ENCODE measurements around the gene C4orf51.

Gene C4orf51

DNA sequence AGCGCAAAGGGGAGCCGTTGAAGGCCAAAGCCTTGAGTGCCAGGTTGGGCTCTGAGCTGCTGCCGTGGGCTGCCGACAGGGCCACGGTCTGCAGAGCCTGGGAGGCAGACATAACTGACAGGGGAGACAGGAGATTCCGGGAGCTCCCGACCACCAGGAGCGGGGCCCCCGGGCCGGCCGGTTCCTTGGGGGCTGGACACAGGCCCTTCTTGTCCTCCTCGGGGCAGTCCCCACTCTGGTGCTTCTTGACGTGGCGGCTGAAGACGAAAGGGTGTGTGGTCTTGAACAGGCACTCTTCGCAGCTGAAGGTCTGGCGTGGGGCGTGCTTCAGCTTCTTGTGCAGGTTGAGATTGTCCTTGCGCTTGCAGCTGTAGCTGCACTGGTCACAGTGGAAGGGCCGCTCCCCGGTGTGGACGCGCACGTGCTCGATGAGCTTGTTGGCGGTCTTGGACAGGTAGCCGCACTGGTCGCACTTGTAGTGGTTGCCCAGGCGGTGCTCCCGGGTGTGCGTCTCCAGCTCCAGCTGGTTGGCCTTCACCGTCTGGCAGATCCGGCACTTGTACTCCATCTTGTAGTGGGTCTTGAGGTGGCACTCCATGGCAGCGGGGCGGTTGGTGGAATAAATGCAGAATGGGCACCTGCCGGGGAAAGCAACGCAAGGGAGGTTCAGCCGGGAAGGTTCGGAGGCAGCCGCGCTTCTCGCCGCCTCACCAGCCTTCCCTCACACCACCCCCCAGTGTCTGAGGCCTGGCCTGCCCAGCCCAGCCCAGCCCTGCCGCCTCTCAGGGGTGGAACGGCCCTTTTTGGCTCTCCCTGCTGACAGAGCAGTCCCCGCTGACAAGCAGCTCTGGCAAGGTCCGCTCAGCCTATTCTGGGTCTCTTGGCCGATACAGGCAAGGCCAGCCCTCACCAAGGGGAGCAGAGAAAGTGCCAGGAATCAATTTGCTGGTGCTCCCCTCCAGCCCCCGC lies 81.3 kb downstream of the C4orf51 start:
- DNase-seq, result no peak

DNA sequence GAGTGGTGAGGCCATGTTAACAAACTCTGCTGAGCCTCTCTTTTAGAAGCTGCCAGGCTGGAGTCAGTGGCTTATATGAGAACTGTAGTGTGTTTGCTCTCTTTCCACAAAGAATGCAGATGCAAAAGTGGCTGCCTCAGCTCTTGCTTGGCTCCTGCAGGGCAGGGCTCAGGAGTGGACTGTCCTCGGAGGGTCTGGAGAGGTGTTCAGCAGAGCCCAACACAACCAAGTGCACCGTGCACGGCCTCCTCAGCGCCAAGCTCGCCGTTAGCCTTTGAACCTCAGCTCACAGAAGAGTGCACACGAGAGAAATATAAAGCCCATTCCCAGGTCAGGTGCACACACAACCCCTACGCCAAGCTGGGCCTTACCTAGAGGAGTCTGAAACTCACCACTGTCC lies 82.8 kb downstream of the C4orf51 start:
- no peak for DNase-seq

DNA sequence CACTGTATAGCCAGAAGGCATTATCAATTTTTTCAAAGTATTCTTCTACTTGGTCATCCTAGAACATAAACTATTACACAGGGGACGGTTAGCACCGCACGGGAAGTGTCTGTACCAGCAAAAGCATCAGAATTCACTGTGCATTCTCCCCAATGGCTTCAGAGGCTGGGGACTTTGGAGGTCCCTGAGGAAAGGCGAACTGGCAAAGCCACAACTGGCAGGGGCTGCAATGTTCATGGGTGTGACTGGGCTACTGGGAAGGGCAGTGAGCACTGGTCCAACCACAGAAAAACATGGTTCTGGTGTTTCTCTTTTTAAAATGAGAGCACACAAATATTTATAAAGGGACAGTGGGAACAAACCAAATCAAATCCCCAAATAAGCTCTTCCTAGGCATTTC lies 83.5 kb downstream of the C4orf51 start:
- DNase-seq, result no peak

DNA sequence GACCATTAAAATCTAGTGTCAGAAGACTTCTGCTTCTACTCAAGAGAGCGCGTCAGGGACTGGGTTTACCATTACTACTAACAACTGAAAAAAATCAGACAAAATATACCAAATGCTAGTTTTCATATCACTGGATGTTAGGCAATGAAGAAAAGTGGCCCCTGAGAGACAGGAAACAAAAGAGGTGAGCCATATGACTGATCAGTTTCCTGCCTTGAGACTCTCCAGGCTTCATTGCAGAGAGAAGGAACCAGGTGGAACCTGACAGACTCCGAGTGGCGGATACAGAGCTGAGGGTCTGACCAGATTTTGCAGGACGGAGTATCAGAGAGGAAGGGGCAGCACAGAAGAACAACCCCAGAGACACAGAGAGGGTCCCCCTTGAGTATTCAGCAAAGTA lies 86.3 kb downstream of the C4orf51 start:
- DNase-seq, result no peak

DNA sequence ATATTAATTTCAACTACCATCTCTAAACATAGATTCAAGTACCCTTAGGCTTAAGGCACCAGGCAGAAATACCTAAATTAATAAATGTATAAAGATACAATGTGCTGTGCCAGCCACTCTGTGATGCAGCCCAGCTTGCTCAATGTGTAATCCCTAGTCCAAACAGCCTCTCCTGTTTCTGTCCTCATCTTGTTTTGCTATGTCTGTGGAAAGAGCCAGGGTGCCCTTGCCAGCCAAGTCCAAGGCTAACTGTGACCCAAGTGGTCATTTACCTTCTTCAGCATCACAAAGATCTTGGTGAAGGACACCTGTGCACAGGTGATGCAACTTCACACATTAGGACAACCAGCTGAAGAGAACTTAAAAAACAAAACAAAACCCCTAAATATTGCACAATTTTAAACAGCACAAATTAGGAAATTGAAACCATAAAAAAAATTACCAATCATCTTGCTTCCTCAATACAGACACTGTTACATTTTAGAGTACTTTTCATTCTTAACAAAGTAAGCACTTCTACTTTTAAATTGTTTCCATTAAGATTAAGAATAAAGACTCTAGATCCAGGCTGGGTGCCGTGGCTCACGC lies 89.6 kb downstream of the C4orf51 start:
- DNase-seq, result no peak

DNA sequence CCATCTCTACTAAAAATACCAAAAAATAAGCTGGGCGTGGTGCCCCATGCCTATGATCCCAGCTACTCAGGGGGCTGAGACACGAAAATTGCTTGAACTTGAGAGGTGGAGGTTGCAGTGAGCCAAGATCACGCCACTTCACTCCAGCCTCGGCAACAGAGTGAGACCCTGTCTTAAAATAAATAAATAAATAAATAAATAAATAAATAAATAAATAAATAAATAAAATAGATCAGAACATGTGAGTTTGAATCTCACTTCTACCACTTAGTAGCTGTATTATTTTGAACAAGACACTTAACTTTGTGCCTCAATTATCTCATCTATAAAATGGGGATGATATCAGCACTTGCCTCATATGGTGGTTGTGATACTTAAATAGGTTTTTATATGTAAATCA lies 90.2 kb downstream of the C4orf51 start:
- DNase-seq, result no peak

DNA sequence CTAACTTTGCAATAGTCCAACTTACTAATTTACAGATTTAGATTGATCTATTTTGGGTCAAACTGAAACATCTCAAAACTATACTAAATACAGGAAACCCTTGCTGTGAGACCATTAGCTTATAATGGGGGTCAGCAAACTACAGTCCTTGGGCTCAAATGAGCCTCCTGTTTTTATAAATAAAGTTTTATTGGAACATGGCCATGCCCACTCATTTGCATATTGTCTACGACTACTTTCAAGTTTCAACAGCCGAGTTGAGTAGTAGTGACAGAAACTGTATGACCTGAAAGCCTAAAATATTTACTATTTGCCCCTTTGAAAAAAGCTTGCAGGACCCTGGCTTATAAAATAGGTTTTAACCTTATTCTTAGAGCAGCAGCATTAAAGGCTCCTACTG lies 92.4 kb downstream of the C4orf51 start:
- no peak for DNase-seq

DNA sequence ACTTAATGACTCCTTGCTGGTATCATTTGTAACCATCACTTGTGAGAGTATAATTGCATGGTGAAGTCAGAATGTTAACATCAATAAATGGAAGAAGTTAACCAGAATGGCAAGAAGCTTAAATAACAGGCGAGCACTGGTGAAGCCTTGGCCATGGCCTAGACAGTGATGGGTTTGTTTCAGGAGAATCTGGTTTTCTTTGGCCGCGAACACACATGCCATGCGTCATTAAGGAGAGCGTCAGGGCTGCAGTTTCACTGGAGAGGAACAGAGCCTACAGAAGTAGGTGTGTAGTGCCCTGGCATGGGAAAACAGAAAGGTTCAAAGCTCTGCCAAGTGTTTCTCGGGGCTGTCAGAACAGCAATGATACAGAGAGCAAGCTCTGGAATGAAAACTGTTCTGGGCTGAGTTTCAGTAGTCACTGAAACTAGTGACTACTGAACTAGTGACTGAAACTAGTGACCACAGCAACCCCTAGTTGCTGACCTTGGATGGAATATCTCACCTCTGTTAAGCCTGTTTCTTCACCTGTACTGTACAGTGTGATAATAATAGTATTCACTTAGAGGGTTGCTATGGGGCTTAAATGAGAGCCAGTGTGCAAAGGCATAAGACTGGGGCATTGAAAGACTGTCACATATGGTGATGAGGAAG lies 93.8 kb downstream of the C4orf51 start:
- DNase-seq, result no peak

DNA sequence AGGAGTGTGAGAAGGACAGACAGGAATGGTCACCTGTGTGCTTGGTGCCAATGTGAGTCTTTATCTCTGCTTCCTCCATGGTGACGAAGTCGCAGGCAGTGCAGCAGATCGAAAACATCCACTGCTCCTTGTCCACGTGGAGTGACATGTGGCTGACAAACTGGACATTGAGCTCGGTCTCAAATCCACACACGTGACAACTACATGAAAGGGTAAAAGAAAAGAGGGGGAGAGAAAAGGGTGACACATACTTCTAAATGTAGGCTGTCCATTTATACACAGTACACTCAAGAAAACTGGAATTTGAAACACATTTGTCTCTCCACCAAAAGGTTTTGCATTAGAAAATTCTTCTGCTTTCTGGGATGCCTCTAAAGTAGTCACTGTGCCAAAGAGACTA lies 94.5 kb downstream of the C4orf51 start:
- no peak for DNase-seq

DNA sequence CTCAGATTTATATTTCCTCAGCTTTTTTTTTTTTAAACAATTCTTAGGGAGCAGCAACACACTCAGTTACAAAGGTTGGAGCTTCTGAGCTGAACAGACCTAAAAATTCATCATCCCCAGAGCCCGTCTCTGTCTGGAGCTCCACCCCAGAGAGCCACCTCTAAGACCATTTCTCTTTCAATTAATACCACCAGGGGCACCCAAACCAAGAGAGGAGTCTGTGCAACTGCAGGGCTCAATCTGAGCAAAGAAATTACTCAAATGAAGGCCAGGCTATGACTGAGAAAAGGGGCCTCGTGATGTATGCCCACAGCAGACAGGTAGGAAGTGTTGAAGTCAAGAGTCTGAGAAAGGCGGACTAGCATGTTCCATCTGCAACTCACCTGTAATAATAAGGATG lies 95.5 kb downstream of the C4orf51 start:
- DNase-seq, result no peak

DNA sequence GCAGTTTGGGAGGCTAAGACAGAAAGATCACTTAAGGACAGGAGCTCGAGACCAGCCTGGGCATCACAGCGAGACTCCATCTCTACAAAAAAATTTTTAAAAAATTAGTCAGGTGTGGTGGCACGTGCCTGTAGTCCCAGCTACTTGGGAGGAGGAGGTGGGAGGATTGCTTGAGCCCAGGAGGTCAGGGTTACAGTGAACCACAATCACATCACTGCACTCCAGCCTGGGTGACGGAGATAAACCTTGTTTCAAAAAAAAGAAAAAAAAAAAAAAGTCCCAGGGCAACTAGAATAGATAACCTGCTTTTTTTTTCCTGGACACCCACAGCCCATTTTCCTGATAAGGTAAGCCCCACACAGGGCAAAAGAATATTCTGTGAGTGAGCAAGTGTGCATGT lies 96.3 kb downstream of the C4orf51 start:
- DNase-seq, result no peak

DNA sequence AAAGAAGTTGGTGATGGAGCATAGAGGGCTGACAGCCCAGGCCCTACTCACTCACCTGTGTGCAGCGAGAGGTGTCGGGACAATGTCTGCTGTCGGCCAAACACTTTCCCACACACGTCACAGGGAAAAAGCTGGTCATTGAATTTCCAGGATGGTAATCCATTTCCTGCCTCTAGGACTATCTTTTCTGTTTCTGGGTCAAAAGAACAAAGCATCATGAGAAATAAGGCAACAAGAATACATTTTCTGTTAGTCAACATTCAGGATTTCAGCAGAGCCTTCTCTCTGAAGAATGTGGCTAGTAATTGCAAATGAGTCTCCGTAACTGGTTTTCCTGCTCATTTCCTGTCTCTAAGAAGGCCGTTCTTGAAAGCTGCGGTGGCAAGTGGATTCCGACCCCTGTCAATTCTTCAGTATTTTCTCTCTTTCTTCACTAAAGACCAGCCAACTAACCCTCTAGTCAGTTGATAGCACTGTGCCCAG lies 99.4 kb downstream of the C4orf51 start:
- DNase-seq, result no peak

DNA sequence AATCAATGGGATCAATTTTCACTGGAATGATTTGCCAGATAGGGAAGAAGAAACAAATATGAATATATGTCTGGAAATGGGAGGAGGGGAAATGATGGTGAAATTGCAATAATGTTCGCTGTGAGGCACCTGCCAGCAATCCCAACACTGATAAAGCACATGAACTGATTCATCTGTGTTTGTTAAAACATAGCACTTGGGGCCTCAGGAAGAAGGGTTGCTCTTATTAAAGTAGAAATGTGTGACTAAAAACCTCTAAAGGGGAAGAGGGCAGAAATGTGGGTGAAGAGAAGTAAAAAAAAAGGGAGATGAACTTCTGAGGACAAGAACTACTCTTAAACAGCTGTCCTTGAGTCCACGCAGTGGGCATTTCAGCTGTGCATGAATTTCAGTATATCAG lies 101.4 kb downstream of the C4orf51 start:
- no peak for DNase-seq

Data from retina (tissue), 1 donor.